T47D (cell line): Measurements from ENCODE around the gene VDAC2.
"Not testable (repeated sequence)": the region's sequence is repeated elsewhere in the genome, so short reads cannot be mapped to it uniquely, and the experiment has no call there.

ENCODE experiments used
- DNase-seq, 2 experiments: peaks; one replicate each; pipeline versions ENCODE4 v3.0.0 to v3.0.0-alpha.2; 2011 to 2012; ENCODE audit warnings: low read depth in 1 of 2, low spot score in 1 of 2
- JUND ChIP-seq: IDR thresholded peaks from 2 replicates; pipeline ENCODE4 v1.6.1; 2012; ENCODE audit warnings: low read depth
- in situ Hi-C: cut with HindIII; loops from 2 replicates; pipeline ENCODE4 v1.10.0; 2016; ENCODE audit warnings: low sequenced_read_pairs, low pct_unique_long_range_greater_than_20kb

VDAC2 gene

DNA sequence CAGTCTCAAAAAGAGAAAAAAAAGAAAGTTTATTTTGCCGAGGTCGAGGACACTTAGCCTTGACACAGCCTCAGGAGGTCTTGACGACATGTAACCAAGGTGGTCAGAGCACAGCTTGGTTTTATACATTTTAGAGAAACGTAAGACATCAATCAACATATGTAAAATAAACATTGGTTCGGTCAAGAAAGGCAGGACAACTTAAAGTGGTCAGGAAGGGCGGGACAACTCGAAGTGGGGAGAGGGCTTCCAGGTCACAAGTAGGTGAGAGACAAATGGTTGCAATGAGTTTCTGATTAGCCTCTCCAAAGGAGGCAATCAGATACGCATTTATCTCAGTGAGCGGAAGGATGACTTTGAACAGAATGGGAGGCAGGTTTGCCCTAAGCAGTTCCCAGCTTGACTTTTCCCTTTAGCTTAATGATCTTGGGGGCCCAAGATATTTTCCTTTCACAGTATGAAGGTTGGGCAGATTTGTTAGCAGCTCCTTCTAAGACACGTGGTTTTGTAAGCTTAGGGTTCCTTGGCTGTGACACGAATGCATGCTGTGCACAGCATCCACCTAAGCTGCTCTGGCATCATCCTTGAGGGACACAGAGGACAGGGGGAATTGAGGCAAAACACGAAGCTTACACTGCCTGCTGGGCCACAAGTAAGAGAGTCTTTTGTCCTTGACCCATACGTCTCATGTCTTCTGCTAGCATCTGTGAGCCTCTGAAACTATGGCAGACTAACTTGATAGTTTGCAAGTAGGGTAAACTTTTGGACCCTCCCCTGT lies 3.3 kb upstream of the VDAC2 start:
- TF ChIP-seq JUND, result no peak
- no peak for DNase-seq
- in situ Hi-C loops, result no loop called here

DNA sequence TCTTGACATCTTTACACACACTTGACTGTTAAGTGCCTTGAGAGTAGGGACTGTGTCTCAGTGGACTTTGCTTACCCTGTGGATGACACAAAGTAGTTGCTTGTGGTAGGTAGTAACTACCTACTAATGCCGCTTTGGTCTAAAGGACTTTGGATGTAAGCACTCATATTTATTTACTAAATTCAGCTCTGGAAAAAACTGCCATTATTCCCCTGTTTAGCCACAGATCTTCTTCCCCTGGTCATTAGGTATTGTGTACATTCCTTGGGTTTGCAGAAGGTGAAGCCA lies 2.8 kb upstream of the VDAC2 start:
- in situ Hi-C loops, result no loop called here
- DNase-seq, result no peak
- no peak for TF ChIP-seq JUND

GRCh38 chr10:75208181-75208580 lies 2.4 kb upstream of the VDAC2 start:
- DNase-seq, result no peak
- TF ChIP-seq JUND, result no peak
- in situ Hi-C loops, result no loop called here

GRCh38 chr10:75209086-75209920 lies 1.3 kb upstream of the VDAC2 start:
- in situ Hi-C loops, result no loop called here
- TF ChIP-seq JUND, result no peak
- DNase-seq, result no peak

DNA sequence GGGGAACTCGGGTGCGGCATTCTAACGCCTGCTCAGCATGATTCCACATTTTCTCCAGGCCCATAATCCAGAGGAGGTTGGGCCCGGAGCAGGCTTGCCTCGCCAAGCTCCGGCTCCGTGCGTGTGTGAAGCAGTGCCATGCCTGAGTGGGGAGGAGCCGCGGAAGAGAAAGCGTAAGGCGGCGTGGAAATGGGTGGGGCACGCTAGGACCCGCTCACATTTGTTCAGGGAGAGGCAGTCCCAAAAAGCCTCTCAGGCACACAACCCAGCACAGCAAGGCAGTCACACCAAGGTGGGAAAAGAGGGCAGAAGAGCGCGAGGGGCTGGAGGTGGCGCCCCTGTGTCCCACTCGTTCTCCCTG lies 695 bp upstream of the VDAC2 start:
- in situ Hi-C loops, result no loop called here
- TF ChIP-seq JUND, result no peak
- peak; percentile 82 to 86 for DNase-seq

DNA sequence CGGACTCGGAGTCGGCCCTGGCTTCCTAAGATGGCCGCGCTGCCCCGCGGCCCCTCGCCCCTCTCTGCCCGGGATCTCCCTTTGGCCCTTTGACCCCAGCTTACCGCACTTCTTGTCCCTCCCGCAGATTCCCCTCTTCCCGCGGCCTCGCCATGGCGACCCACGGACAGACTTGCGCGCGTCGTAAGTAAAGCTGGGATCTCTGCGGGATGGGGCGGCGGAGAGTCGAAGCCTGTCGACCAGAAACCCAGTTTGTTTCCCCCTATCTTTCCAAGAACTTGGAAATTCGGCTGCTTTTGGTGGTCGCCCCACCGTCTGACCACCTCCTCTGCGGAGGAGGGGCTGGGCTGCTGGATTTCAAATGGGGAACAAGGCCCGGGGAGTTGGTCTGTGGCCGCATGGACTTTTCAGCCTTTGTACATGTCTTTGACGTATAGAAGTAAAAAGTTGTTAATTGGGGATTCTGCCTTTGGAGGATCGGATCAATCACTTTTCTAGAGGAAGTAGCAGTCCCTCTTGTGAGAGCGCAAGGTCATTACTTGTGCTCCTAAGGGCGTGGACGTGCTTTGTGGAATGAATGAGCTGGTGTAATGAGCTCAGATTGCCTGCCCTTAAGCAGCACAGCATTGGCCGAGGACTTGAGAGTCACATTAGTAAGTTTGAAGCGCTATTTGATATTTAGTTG lies 553 bp downstream of the VDAC2 start:
- in situ Hi-C loops, result no loop called here
- DNase-seq, result peak in 1 of 2 experiments; percentile 66
- TF ChIP-seq JUND, result no peak

- no peak for DNase-seq
- TF ChIP-seq JUND, result no peak
- in situ Hi-C loops, result no loop called here
These were observed 1.7 kb downstream of the VDAC2 start for GRCh38 chr10:75212343-75212742.

GRCh38 chr10:75220274-75220673 lies 9.7 kb downstream of the VDAC2 start:
- DNase-seq, result no peak
- no peak for TF ChIP-seq JUND
- in situ Hi-C loops, result no loop called here

- DNase-seq, in situ Hi-C loops: not testable (repeated sequence)
These were observed 10.9 kb downstream of the VDAC2 start for GRCh38 chr10:75221492-75221891.

- in situ Hi-C loops, result no loop called here
- no peak for DNase-seq
- TF ChIP-seq JUND, result no peak
These were observed 12.9 kb downstream of the VDAC2 start for GRCh38 chr10:75223507-75223906.

GRCh38 chr10:75226095-75226494 lies 15.5 kb downstream of the VDAC2 start:
- TF ChIP-seq JUND, result no peak
- in situ Hi-C loops, result no loop called here
- DNase-seq, result no peak

GRCh38 chr10:75226656-75227055 lies 16.1 kb downstream of the VDAC2 start:
- no peak for TF ChIP-seq JUND
- in situ Hi-C loops, result no loop called here
- DNase-seq, result no peak

DNA sequence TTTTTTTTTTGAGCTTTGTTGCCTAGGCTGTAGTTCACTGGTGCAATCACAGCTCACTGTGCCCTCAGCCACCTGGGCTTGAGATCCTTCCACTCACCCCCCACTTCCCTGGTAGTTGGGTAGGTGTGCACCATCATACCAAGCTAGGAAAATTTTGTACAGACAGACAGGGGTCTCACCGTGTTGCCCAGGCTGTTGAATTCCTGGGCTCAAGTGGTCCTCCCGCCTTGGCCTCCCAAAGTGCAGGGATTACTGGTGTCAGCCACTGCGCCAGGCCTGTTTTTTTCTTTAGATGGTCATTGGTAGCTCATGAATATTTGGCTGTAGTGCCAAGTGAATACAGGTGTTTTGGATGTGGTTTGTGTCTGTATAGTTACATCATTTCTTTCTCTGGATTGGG lies 17.7 kb downstream of the VDAC2 start:
- no peak for TF ChIP-seq JUND
- in situ Hi-C loops, result no loop called here
- DNase-seq, result no peak
